ENCODE measurements around the gene IL22RA2. TPM values are rescaled to one million over a fixed set of nuclear protein-coding genes. Genes with fewer than 3 reads are reported as not detected.

Gene IL22RA2, protein sequence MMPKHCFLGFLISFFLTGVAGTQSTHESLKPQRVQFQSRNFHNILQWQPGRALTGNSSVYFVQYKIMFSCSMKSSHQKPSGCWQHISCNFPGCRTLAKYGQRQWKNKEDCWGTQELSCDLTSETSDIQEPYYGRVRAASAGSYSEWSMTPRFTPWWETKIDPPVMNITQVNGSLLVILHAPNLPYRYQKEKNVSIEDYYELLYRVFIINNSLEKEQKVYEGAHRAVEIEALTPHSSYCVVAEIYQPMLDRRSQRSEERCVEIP
- total RNA-seq (2021; ENCODE audit: unreplicated experiment) (not detected), Bru-seq, nascent RNA (not detected), BruChase-seq, experiment 1, labeled RNA remaining after a 2-hour chase (not detected), BruChase-seq, experiment 2, labeled RNA remaining after a 6-hour chase (not detected)
- polyA plus RNA-seq (2012; ENCODE audit: insufficient read length) = not detected
- long read RNA-seq = 0 reads

DNA sequence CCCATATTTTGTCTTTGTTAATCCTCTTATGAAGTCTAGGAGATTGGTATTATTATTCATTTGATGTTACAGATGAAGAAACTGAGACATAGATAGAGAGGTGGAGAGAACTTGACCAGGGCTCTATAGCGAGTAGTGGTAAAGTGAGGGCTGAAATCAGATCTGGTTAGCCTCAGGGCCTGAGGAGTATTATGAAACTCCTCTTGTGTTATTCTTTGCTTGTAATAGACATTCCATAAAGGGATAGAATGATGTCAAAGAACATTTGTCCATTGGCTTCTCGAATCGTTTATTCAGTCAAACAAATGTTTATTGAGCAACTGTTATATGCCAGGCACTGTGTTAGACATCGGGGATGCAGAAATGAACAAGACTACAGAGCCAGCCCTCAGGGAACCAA, at the start of gene IL22RA2:
IL22RA2 (minus strand) TSS at position 144 of the 400 bp plus-strand sequence. CDS start 11,895 bp downstream, outside the sequence.
- TF ChIP-seq, protein P1, sequence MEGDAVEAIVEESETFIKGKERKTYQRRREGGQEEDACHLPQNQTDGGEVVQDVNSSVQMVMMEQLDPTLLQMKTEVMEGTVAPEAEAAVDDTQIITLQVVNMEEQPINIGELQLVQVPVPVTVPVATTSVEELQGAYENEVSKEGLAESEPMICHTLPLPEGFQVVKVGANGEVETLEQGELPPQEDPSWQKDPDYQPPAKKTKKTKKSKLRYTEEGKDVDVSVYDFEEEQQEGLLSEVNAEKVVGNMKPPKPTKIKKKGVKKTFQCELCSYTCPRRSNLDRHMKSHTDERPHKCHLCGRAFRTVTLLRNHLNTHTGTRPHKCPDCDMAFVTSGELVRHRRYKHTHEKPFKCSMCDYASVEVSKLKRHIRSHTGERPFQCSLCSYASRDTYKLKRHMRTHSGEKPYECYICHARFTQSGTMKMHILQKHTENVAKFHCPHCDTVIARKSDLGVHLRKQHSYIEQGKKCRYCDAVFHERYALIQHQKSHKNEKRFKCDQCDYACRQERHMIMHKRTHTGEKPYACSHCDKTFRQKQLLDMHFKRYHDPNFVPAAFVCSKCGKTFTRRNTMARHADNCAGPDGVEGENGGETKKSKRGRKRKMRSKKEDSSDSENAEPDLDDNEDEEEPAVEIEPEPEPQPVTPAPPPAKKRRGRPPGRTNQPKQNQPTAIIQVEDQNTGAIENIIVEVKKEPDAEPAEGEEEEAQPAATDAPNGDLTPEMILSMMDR (IDR thresholded peaks at IDR 0.05) = no peak
- TF ChIP-seq SIN3A (IDR thresholded peaks at IDR 0.05; ENCODE audit: borderline replicate concordance, insufficient read depth, low read depth, low read length) (no peak), TCF7L2 (IDR thresholded peaks at IDR 0.05; ENCODE audit: low read depth, low read length) (no peak), POLR2AphosphoS5 (IDR thresholded peaks at IDR 0.05; ENCODE audit: low read depth, low read length) (no peak)
- TF ChIP-seq, protein P2, sequence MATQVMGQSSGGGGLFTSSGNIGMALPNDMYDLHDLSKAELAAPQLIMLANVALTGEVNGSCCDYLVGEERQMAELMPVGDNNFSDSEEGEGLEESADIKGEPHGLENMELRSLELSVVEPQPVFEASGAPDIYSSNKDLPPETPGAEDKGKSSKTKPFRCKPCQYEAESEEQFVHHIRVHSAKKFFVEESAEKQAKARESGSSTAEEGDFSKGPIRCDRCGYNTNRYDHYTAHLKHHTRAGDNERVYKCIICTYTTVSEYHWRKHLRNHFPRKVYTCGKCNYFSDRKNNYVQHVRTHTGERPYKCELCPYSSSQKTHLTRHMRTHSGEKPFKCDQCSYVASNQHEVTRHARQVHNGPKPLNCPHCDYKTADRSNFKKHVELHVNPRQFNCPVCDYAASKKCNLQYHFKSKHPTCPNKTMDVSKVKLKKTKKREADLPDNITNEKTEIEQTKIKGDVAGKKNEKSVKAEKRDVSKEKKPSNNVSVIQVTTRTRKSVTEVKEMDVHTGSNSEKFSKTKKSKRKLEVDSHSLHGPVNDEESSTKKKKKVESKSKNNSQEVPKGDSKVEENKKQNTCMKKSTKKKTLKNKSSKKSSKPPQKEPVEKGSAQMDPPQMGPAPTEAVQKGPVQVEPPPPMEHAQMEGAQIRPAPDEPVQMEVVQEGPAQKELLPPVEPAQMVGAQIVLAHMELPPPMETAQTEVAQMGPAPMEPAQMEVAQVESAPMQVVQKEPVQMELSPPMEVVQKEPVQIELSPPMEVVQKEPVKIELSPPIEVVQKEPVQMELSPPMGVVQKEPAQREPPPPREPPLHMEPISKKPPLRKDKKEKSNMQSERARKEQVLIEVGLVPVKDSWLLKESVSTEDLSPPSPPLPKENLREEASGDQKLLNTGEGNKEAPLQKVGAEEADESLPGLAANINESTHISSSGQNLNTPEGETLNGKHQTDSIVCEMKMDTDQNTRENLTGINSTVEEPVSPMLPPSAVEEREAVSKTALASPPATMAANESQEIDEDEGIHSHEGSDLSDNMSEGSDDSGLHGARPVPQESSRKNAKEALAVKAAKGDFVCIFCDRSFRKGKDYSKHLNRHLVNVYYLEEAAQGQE (IDR thresholded peaks at IDR 0.05; ENCODE audit: insufficient read depth in 1 of 2, low read depth in 2 of 2, low read length in 1 of 2) = no peak
- POLR2A ChIA-PET = no interaction called here
- no peaks in the 10 kb centered on the region for H3K27me3 ChIP-seq (ENCODE audit: control insufficient read depth, insufficient read depth, low read length)
- no TSS peak for BruUV-seq (replicated peaks)
- DNase-seq (ENCODE audit: low read depth, low spot score) = no peak
- no peaks in the 10 kb centered on the region for H3K9me3 ChIP-seq (ENCODE audit: control insufficient read depth, insufficient read depth, low read depth, low read length)
- H3K27ac ChIP-seq (ENCODE audit: low read length) = no peak within 1 kb of the TSS
- in situ Hi-C loops (cut with HindIII; ENCODE audit: low pct_unique_long_range_greater_than_20kb, low sequenced_read_pairs) = no loop called here
- no peak within 1 kb of the TSS for H3K4me3 ChIP-seq (ENCODE audit: low read depth in 2 of 2, low read length in 2 of 2)
- no peaks in the 10 kb centered on the region for H3K36me3 ChIP-seq (ENCODE audit: control insufficient read depth, insufficient read depth, low read length)
- H3K4me1 ChIP-seq (ENCODE audit: control insufficient read depth, insufficient read depth, low read length) = no peaks in the 10 kb centered on the region
- intact Hi-C loops (cut with micrococcal nuclease; ENCODE audit: unreplicated experiment) = no loop called here
- ATAC-seq = no peak
- CTCF ChIA-PET = no interaction called here

DNA sequence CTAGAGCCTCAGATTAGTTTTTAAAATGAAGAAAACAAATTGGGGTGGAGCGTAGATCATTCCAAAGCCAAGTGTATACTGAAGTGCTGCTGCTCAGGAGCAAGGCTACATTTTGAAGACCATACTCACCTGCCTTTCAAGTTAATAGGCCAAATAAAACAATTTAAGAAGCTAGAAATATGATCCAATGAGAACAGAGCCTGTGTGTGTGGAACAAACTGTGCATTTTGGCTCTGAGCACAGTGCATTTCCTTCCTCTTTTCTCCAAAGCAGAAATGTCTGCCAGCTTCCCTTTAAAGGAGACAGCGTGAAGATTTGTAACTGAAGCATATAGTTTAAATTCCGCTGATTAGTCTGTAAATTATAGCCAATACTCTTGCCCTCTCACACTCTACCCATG, 48.9 kb upstream of the IL22RA2 start:
- peaks cover 12% of the 10 kb centered on the region for H3K4me1 ChIP-seq (ENCODE audit: control insufficient read depth, insufficient read depth, low read length)
- ATAC-seq = no peak

More for the DNA sequence above, 48.9 kb upstream of the IL22RA2 start:
- H3K9me3 ChIP-seq (ENCODE audit: control insufficient read depth, insufficient read depth, low read depth, low read length) = no peaks in the 10 kb centered on the region
- no peak for DNase-seq (ENCODE audit: low read depth, low spot score)
- H3K36me3 ChIP-seq (ENCODE audit: control insufficient read depth, insufficient read depth, low read length) = no peaks in the 10 kb centered on the region; the same call in 1 of the 2 replicates
- no peak overlapping the region for H3K27ac ChIP-seq (ENCODE audit: low read length)
- intact Hi-C loops (cut with micrococcal nuclease; ENCODE audit: unreplicated experiment) (no loop called here), in situ Hi-C loops (cut with HindIII; ENCODE audit: low pct_unique_long_range_greater_than_20kb, low sequenced_read_pairs) (no loop called here)
- ChIA-PET CTCF (no interaction called here), POLR2A (no interaction called here)
- TF ChIP-seq, protein P1 (IDR thresholded peaks at IDR 0.05) = no peak
- TF ChIP-seq, protein P2 (IDR thresholded peaks at IDR 0.05; ENCODE audit: insufficient read depth in 1 of 2, low read depth in 2 of 2, low read length in 1 of 2) = no peak
- no peak for TF ChIP-seq POLR2AphosphoS5 (IDR thresholded peaks at IDR 0.05; ENCODE audit: low read depth, low read length)
- TF ChIP-seq TCF7L2 (IDR thresholded peaks at IDR 0.05; ENCODE audit: low read depth, low read length) = no peak
- TF ChIP-seq SIN3A (IDR thresholded peaks at IDR 0.05; ENCODE audit: borderline replicate concordance, insufficient read depth, low read depth, low read length) = no peak
- no peak overlapping the region for H3K4me3 ChIP-seq (ENCODE audit: low read depth in 2 of 2, low read length in 2 of 2)
- no TSS peak for BruUV-seq (replicated peaks)
- no peaks in the 10 kb centered on the region for H3K27me3 ChIP-seq (ENCODE audit: control insufficient read depth, insufficient read depth, low read length)

Measured in Panc1 (cell line).